DLD1 (cell line): ENCODE data around the gene COX20.
"Not testable (repeated sequence)": the region's sequence is repeated elsewhere in the genome, so short reads cannot be mapped to it uniquely, and the experiment has no call there.

Experiments
- in situ Hi-C: cut with HindIII; loops from 2 replicates; pipeline ENCODE4 v1.10.0; 2017; ENCODE audit warnings: low sequenced_read_pairs

Gene COX20

DNA sequence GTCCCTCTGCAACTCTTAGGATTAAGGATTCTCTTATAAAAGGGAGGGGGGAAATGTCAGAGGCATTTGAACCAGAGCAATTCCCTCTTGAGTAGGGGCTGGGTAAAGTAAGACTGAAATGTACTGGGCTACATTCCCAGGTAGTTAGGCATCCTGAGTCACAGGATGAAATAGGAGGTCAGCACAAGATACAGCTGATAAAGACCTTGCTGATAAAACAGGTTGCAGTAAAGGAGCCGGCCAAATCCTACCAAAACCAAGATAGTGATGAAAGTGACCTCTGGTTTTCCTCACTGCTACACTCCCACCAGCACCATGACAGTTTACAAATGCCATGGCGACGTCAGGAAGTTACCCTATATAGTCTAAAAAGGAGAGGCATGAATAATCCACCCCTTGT lies 14.3 kb upstream of the COX20 start:
- in situ Hi-C loops = no loop called here

DNA sequence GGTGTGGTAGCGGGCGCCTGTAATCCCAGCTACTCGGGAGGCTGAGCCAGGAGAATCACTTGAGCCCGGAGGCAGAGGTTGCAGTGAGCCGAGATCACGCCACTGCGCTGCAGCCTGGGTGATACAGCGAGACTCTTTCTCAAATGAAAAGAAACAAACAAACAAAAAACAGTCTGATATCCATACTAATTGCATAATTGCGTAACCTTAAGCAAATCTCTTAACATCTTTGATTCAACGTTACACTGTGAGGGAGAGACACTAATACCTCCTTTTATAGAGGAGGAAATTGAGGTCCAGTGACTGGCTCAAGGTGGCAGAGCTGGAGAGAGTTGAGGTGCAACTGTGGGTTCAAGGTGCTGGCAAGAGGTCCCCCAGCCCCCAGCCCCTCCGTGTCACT lies 12.6 kb upstream of the COX20 start:
- in situ Hi-C loops = no loop called here

DNA sequence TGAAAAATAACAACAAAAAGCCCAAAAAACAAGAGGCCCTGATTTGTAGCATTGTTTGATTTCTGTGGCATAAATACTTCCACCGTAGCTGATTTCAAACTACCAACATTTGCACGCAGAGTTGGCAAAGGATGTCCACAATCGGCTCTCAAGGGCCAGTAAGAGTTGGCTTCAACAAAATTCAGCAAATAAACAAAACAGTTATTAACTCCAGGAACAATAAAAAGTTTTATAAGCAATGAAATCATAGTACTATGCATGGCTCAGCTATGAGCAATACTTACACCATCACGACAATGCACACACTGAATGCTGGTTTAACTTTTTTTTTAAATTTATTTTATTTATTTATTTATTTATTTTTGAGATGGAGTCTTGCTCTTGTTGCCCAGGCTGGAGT lies 8.7 kb upstream of the COX20 start:
- in situ Hi-C loops = no loop called here

DNA sequence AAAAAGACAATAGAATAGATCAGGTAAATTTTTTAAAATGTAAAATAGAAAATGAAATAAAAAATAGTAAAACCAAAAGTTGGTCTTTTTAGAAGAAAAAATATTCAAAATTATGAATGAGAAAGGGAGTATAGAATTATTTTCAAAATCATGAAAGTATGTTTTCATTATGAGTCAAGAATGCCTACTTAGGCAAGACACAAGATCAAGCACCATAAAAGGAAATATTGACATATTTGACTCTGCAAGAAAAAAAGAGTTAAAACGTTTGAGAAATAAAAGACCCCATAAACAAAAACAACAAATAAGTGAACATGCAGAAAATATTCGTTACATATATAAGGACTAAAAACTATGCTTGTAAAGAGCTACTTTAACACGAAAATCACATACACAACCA lies 4.8 kb upstream of the COX20 start:
- in situ Hi-C loops = no loop called here

DNA sequence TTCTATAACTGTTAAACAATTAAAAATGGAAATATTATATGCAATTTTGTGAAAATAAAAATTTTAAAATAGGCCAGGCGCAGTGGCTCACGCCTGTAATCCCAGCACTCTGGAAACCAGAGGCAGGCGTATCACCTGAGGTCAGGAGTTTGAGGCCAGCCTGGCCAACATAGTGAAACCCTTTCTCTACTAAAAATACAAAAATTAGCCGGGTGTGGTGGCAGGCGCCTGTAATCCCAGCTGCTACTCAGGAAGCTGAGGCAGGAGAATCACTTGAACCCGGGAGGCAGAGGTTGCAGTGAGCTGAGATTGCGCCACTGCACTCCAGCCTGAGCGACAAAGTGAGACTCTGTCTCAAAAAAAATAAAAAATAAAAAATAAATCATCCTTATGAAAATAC lies 2.2 kb upstream of the COX20 start:
- in situ Hi-C loops = not testable (repeated sequence)

DNA sequence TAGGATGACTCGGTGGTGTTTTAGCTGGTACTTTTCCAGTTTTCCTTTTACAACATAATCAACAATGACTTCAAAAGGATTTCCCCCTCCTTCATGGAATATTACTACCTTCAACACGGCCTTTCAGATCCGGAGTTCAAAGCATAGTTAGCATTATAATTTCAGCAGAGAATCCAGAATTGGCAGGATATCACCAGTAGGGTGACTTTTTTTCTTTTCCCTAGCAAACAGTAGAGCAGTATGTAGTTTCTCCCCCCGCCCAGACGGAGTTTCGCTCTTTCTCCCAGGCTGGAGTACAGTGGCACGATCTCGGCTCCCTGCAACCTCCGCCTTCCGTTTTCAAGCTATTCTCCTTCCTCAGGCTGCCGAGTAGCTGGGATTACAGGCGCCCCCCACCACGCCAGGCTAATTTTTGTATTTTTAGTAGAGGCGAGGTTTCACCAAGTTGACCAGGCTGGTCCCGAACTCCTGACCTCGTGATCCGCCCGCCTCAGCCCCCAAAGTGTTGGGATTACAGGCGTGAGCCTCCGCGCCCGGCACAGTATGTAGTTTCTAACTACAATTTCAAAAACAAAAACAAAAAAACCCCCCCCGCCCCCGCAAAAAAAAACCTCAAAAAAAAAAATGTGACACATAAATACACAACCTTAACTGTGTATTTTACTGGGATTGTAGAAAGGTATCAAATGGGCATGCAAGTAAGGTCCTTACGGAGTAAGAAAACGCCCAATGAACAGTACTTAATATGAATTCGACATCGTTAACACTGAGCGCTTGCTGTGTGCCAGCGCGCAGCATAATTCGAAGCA lies 1.5 kb upstream of the COX20 start:
- in situ Hi-C loops = no loop called here

DNA sequence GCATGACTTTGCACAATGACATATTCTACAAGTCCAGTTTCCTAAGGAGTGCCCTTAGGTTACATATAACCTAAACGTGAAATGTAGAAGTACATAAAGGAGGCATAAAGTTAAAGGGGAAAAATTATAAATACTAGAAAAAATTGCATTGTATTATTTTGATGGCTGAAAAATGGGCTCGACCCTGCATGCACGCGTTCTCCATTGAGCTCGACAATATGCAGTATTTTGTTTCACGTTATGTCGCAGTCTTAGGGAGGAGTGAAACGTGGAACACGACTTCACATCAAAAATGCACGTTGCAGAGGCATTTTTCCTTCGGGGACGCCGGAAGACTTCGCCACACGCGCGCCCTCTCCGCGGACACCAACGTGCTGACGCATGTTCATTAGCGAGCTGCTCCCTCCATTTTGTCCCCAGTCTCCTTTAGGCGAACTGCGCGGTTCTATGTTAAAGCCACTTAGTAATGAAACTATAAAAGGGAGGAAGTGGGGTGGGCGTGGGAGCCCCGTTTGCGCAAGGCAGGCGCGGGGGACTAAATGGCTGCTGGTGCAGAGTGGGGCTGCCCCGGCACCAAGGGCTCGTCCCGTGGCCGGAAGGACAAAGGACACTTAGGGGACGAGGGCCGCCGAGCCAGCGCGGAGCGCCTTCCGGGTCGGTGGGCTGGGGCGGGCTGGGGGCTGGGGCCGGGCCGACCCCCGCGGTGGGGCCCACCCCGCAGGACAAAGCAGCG lies 749 bp upstream of the COX20 start:
- in situ Hi-C loops = no loop called here

DNA sequence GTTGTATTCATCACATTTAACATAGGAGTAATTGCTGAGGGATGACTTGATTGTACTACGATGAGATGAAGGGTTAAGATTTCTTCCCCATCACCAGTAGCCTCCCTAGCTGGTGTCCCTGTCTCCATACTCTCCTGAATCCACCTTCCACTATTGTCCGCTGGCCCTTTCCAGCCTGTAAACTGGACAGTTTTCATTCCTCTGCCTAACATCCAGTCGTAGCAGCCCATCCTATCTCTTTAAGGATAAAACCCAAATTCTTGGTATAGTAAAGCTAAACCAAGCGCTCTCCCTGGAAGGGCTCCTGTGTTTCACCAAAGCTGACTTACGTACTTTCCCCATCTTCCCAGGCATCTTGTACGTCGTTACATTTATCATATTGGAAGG lies 670 bp downstream of the COX20 start:
- in situ Hi-C loops = no loop called here

DNA sequence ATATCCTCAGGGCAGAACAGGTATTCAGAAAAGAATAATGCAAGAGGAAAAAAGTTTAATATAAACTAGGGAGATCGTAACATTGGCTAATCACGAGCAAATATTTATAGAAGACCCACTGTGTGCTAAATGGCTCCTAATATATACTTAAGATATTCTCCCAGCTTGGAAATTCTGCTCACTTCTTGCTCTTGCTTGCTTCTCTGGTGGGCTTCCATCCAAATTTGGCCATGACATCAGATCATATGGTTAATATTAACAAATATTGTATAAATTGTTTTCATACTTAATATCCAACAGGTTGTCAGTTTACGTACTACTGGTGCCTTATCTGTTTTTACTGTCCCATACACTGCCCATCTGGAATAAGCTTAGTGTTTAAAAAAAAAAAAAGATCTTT lies 1.1 kb downstream of the COX20 start:
- in situ Hi-C loops = no loop called here

DNA sequence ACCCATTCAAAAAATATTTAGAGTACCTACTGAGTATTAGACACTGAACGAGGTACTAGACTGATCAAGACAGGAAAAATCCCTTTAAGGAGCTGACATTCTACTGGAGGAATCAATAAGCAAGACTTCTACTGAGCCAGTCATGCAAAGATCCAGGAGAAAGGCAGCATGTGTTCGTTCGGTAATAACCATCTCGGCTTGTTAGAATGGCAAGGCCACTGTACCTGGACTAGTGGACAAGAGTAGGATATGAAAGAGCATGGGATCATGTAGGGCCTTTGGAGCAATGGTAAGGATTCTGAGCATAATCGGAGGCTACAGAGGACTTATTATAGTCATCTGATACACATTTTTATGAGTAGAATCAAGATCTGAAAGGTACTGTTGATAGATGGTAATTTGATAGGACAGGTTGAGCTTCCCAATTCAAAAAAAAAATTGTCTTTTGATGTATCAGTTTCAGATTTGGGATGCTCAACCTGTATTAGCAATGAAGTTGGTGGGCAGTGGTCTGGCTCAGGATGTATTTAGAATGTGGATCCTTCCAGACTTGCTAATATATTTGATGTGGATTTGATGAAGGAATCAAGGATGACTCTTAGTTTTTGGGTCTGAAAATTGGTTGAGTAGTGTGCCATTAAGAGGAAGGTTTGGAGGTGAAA lies 2.3 kb downstream of the COX20 start:
- in situ Hi-C loops = no loop called here

DNA sequence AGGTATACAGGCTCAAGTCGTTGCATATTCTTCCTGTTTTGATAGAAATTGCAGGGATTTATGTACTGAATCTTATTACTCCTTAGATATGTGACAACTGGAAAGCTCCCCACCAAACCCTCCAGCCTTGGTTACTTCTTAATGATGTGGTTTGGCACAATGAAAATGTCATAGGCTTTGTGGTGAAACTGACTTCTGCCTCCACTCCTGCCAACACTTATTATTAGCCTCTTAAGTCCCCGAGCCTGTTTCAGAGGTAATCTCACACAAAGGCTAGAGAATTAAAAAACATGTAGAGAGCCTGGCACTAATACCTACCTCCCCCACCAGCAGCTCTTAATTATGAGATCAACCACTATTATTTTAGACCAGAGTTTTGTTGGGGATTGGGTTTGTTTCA lies 4.2 kb downstream of the COX20 start:
- in situ Hi-C loops = no loop called here

DNA sequence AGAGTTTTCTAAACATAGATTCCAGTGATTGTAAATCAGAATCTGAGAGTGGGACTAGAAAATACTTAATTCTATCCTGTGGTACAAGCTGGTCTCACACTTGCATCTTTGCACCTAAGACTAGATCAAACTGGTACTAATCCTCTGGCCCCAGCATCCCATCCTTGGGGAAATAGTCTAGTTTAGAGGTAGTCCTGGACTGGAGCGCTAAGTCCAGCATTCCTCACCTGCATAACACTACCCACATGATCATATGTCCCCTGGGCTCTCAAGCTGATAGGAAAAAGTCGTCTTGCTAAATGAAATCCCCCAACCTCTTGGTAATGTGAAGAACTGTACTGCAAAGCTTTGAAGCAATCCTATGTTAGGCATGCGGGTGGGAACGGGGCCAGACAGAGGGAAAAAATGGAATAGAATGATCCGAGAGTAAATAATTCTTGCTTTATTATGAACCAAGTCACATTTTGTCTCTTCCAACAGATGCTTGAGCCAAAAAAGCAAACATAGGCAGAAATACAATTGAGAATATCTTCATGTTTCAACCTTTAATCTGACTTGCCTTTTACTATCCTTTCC lies 4.8 kb downstream of the COX20 start:
- in situ Hi-C loops = no loop called here

DNA sequence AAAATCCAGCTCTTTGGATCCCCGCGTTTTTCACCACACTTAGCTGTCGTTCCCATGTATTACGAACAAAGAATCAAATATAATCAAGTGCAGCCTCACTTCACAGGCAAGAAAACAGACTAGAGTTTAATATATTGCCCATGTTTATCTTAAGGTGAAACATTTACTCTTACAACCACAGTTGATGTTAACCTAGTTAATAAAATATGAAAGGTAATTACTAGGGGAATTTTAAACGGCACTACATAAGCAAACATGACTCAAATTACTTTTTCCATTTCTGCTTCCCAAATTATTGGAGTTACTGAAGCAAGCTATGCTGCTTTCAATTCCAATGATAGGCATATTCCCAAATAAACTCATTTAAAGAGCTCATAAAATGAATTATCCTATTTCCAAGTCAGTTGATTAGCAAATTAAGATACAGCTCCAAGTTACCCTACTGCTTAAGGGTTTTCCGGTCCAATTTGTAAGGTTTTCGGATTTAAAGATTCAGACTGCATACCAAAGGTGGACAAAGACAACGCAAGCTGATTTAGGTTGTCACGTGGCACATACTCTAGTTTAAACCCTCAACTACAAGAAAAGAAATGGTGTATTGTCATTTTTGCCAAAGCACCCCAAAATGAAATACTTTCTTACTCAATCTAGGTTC lies 5.9 kb downstream of the COX20 start:
- in situ Hi-C loops = no loop called here

DNA sequence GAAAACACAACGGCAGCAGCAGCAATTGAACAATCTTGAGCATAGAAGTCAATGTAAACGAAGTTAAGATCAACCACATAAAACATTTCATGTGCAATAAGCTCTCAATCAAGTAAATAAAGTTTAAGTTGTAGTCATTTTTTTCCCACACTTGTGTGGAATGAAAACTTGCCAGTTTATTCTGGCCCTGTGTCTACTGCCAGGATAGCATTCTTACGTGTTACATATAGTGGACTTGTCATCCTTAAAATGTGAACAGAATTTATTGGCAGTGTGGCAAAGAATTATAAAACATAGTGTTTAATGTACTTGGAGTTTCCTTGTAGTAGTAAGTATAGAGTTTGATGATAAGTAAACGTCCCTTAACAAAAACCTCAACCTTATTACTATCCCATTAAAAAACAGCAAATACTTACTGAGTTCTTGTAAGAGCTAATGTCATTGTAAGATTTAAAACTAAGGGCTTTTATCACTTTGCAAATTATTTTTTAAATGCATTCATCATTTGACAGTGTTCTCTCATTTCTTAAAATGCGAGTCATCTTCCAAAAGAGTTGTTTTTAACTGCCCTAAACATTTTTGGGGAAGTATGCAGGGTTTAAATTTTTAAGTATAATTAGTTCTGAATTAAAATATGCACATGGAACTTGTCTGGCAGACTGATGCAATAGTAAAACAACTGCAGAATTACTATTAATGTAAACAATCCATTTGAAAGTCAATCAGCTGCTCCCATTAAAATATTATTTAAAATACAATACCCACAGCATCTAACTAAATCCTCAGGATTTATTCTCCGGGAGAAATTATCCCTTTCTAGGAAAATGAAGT lies 7.9 kb downstream of the COX20 start:
- in situ Hi-C loops = no loop called here

DNA sequence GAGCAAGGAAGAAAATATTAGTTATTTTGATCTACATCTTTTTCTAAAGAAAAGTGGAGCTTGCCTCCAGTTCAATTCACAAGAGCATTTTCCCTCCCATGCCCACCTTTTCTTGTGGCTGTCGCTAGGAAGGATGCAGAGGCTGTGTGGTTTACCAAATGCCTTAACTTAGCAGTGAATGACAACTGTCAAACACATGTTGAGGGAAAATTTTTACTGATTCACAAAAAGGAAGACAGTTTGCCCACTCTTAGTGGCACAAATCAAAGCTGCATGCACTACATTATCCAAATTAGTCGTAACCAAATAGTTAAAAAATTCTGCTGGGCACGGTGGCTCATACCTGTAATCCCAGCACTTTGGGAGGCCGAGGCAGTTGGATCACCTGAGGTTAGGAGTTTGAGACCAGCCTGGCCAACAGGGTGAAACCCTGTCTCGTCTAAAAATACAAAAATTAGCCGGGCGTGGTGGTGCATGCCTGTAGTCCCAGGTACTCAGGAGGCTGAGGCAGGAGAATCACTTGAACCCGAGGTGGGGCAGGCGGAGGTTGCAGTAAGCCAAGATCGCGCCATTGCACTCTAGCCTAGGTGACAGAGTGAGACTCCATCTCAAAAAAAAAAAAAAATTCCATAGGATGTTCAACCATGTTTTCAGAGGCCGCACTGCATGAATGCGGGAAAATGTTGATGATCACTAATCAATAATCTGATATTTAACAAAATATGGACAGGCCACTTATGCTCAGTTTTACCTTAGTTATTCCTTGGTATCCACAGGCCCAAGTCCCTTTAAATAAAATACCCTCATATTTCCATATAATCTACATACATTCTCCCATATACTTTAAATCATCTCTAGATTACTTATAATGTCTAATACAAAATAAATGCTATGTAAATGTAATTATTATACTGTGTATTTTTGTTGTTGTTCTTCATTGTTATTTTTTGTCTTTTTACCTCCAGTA lies 9.0 kb downstream of the COX20 start:
- in situ Hi-C loops = no loop called here

DNA sequence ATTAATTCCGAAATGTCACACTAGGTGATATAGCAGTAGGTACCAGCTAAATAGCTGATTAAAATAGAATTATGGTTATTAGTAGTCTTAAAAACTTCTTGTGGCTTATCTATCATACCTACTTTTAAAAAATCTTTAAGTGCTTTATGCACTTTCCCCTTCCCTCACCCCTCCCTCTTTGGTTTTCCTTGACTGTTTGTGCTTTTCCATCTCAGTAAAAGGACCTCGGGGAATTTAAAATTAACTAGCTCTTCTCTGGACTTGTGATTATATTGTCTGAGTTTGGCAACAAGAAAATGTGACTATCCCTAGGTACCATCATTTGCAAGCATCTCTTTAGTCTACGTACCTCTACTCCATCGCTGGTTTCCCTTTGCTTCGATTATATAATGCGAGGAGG lies 11.2 kb downstream of the COX20 start:
- in situ Hi-C loops = no loop called here

DNA sequence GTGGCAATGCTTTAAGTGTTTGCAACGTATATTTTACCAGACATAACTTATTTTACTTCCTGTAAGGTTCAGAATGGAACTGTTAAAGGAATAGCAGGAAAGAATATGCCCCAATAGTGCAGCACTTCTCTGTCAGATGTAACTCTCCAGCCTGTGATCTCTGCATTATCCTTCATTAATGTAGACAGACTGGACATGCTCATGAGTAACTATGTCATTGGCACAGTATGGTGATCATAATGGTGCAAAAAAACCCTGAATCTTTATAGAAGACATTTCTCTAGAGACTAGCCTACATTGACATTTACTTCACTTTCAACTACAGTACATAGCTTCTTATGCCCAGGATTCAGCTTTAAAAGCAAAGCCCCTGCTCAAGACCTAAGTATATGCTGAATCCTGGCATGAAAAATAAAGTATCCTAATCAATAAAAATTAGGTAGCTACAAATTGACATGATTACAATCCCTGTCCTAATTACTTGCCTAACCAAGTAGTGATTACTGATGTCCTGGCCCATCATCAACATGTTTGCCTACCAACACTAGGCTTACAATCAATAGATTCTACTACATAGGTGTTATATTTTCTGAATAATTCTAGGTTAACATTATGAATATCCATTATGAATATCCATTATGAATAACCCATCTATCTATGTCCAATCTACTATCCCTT lies 13.9 kb downstream of the COX20 start:
- in situ Hi-C loops = no loop called here

DNA sequence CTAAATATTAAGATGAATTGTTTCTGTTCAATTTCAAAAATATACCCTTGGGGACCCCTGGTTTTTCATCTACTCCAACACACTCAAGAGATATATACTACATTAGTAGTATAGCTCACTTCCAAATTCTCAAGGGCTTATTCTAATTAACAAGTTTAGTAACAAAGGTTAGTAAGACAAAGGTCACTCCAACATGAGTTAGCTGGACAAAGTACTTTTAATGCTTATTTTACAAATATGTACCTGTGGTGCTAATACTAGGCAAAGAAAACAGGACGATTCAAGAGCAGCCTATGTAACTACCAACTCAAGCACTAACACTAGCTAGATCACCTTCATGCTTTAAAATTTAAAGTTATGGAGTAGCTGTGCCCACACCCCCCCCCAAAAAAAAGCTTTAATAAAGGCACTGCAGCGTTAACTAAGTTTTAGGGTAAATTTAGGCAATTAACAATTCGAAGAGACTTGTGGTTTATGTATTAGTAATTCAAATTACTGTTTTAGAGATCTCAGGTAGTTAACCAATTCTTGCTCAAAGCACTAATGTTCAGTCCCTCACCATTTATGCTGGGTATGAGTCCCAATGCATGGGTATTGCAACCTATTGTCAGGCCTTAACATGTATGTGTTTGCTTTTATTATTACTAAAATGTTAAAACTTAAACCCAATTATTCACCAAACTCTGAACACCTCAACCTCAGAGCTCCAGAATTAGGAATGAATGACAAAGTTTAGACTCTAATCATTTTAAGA lies 14.8 kb downstream of the COX20 start:
- in situ Hi-C loops = no loop called here
